Parietal lobe (tissue), 1 donor: ENCODE results near the gene RRP36. TPM values are rescaled to one million over a fixed set of nuclear protein-coding genes. Genes with fewer than 3 reads are reported as not detected.

Source experiments
- total RNA-seq: library from RNA; depleted of rRNA; stranded (reverse); fragments of >200 nt; gene quantifications from one replicate; pipeline ENCODE4 v1.2.3, GENCODE V29; 2014

Gene RRP36
- 46.0 TPM for total RNA-seq

GRCh38 chr6:43021270-43022047 lies at the start of gene RRP36:
TSS of gene RRP36 (plus strand) at chr6:43021623. CDS start at chr6:43021655, 32 bp downstream.

GRCh38 chr6:42978839-42979522 lies 42.4 kb upstream of the RRP36 start, which contains the start of gene PEX6:
TSS of gene PEX6 (minus strand) at chr6:42979181. CDS start at chr6:42979150, 31 bp downstream.

GRCh38 chr6:42984001-42984923 lies 37.2 kb upstream of the RRP36 start, which contains the start of gene PPP2R5D:
TSS of gene PPP2R5D (plus strand) at chr6:42984570. CDS start at chr6:42984678, 108 bp downstream.

GRCh38 chr6:43013843-43014433 lies 7.5 kb upstream of the RRP36 start, which contains the start of the genes KLHDC3 and MEA1:
TSS of gene KLHDC3 (plus strand) at chr6:43014249. CDS start at chr6:43017193, 2,944 bp downstream.
TSS of gene MEA1 (minus strand) at chr6:43013946. CDS start at chr6:43013813, 133 bp downstream.

GRCh38 chr6:43053545-43054205 lies 32.3 kb downstream of the RRP36 start, which contains the start of gene CUL7:
TSS of gene CUL7 (minus strand) at chr6:43053851. CDS start at chr6:43052788, 1,063 bp downstream.

GRCh38 chr6:43059168-43060033 lies 38.0 kb downstream of the RRP36 start, which contains the start of the genes KLC4 and MRPL2:
TSS of gene KLC4 (plus strand) at chr6:43059631. CDS start at chr6:43061336, 1,705 bp downstream.
TSS of gene MRPL2 (minus strand) at chr6:43059434. CDS start at chr6:43059381, 53 bp downstream.

GRCh38 chr6:43075670-43076463 lies 54.4 kb downstream of the RRP36 start, which contains the start of gene PTK7:
TSS of gene PTK7 (plus strand) at chr6:43076314. CDS start at chr6:43076489, 175 bp downstream.

Other genes starting within 250 kb of the RRP36 start
- 36.0 TPM for gene BICRAL, start 239.6 kb upstream of the RRP36 start, total RNA-seq
- 137 TPM for gene RPL7L1, start 142.0 kb upstream of the RRP36 start, total RNA-seq
- gene PTCRA, start 105.6 kb upstream of the RRP36 start, total RNA-seq, result not detected
- gene CNPY3, start 92.1 kb upstream of the RRP36 start, total RNA-seq, result 27.2 TPM
- gene GNMT, start 60.9 kb upstream of the RRP36 start, total RNA-seq, result 0.94 TPM
- gene PEX6, start 42.4 kb upstream of the RRP36 start, total RNA-seq, result 22.5 TPM
- 41.9 TPM for gene PPP2R5D, start 37.1 kb upstream of the RRP36 start, total RNA-seq
- gene MEA1, start 7.7 kb upstream of the RRP36 start, total RNA-seq, result 27.9 TPM
- gene KLHDC3, start 7.4 kb upstream of the RRP36 start, total RNA-seq, result 100 TPM
- gene CUL7, start 32.2 kb downstream of the RRP36 start, total RNA-seq, result 17.2 TPM
- gene MRPL2, start 37.8 kb downstream of the RRP36 start, total RNA-seq, result 10.3 TPM
- 44.4 TPM for gene KLC4, start 38.0 kb downstream of the RRP36 start, total RNA-seq
- 43.8 TPM for gene PTK7, start 54.7 kb downstream of the RRP36 start, total RNA-seq
- gene SRF, start 149.6 kb downstream of the RRP36 start, total RNA-seq, result 12.5 TPM
- gene CUL9, start 160.6 kb downstream of the RRP36 start, total RNA-seq, result 52.6 TPM
- gene DNPH1, start 207.9 kb downstream of the RRP36 start, total RNA-seq, result 14.4 TPM
- 26.3 TPM for gene TTBK1, start 221.9 kb downstream of the RRP36 start, total RNA-seq